HEK293 (cell line): ENCODE measurements around the gene EIF5A.

Experiments
- CTCF ChIA-PET: fragments of 350-600 bp; formaldehyde crosslinking; extraction: SDS; loops from one replicate; lab custom pipeline; 2021; ENCODE audit warnings: antibody characterized with exemption; lab: Yijun Ruan, JAX
- POLR2A ChIA-PET: fragments of 300-600 bp; formaldehyde crosslinking; extraction: SDS; loops from one replicate; lab custom pipeline; 2020; ENCODE audit warnings: antibody characterized with exemption, inconsistent platforms; lab: Yijun Ruan, JAX
- H3K27ac ChIP-seq: fragments of 200-500 bp; sonication (Bioruptor generic); 2 replicates; pipeline ENCODE4 v1.5.1; 2014; ENCODE audit warnings: low read depth, low read length, control low read depth, inconsistent platforms; ENCODE audit errors: extremely low read depth
- H3K36me3 ChIP-seq, 2 experiments: fragments of 200-500 bp in 1 of 2; sonication (Bioruptor generic) in 1 of 2; 1 replicate in 1 of 2; 2 replicates in 1 of 2; pipeline ENCODE4 v1.5.1; 2014 to 2017; ENCODE audit warnings: inconsistent platforms in 2 of 2, low read length in 2 of 2; ENCODE audit not compliant: control insufficient read depth in 2 of 2, insufficient read depth in 1 of 2
- H3K4me1 ChIP-seq: fragments of 200-500 bp; sonication (Bioruptor generic); 2 replicates; pipeline ENCODE4 v1.5.1; 2014; ENCODE audit warnings: mild to moderate bottlenecking, low read length, inconsistent platforms; ENCODE audit not compliant: control insufficient read depth, insufficient read depth
- H3K4me3 ChIP-seq: 2 replicates; pipeline ENCODE4 v1.5.1; 2011; ENCODE audit warnings: low read depth, mild to moderate bottlenecking, control low read depth, low read length, moderate library complexity
- H3K9me3 ChIP-seq: fragments of 200-500 bp; sonication (Bioruptor generic); 2 replicates; pipeline ENCODE4 v1.5.1; 2014; ENCODE audit warnings: low read depth, low read length, inconsistent platforms; ENCODE audit not compliant: control insufficient read depth, insufficient read depth
- BCL11B ChIP-seq: fragments of 450-650 bp; formaldehyde crosslinking; IDR thresholded peaks from 2 replicates; pipeline ENCODE4 v1.5.1; 2016; ENCODE audit warnings: low read depth, missing biosample characterization, missing genetic modification characterization
- HOXC10 ChIP-seq: sonication (generic); formaldehyde crosslinking; IDR thresholded peaks from 2 replicates; pipeline ENCODE4 v1.8.1; 2023; ENCODE audit warnings: mild to moderate bottlenecking, missing genetic modification reagents
- KLF7 ChIP-seq: fragments of 450-650 bp; formaldehyde crosslinking; IDR thresholded peaks from 2 replicates; pipeline ENCODE4 v1.5.1; 2016; ENCODE audit warnings: missing biosample characterization, missing genetic modification characterization, borderline replicate concordance
- PRDM2 ChIP-seq: fragments of 450-650 bp; formaldehyde crosslinking; IDR thresholded peaks from 2 replicates; pipeline ENCODE4 v1.5.1; 2016; ENCODE audit warnings: missing biosample characterization, missing genetic modification characterization, borderline replicate concordance
- SALL2 ChIP-seq: fragments of 450-650 bp; formaldehyde crosslinking; IDR thresholded peaks from 2 replicates; pipeline ENCODE4 v1.5.0; 2017; ENCODE audit warnings: missing biosample characterization, mild to moderate bottlenecking, missing genetic modification characterization, borderline replicate concordance
- SP2 ChIP-seq: fragments of 450-650 bp; formaldehyde crosslinking; IDR thresholded peaks from 2 replicates; pipeline ENCODE4 v1.5.1; 2016; ENCODE audit warnings: missing biosample characterization, missing genetic modification characterization
- WT1 ChIP-seq: fragments of 450-650 bp; formaldehyde crosslinking; IDR thresholded peaks from 2 replicates; pipeline ENCODE4 v1.5.1; 2016; ENCODE audit warnings: missing biosample characterization, missing genetic modification characterization
- ZBTB48 ChIP-seq: fragments of 450-650 bp; formaldehyde crosslinking; IDR thresholded peaks from 2 replicates; pipeline ENCODE4 v1.5.1; 2016; ENCODE audit warnings: missing biosample characterization, missing genetic modification characterization
- ZBTB7A ChIP-seq: fragments of 450-650 bp; formaldehyde crosslinking; IDR thresholded peaks from 2 replicates; pipeline ENCODE4 v1.5.1; 2016; ENCODE audit warnings: low read depth, missing biosample characterization, missing genetic modification characterization
- ZNF10 ChIP-seq: fragments of 450-650 bp; formaldehyde crosslinking; IDR thresholded peaks from 2 replicates; pipeline ENCODE4 v1.5.1; 2017; ENCODE audit warnings: missing biosample characterization, missing genetic modification characterization
- ZNF404 ChIP-seq: fragments of 450-650 bp; formaldehyde crosslinking; IDR thresholded peaks from 2 replicates; pipeline ENCODE4 v1.5.1; 2017; ENCODE audit warnings: missing biosample characterization, missing genetic modification characterization
- ZNF433 ChIP-seq: fragments of 450-650 bp; formaldehyde crosslinking; IDR thresholded peaks from 2 replicates; pipeline ENCODE4 v1.5.1; 2016; ENCODE audit warnings: missing biosample characterization, missing genetic modification characterization, low read depth
- ZNF626 ChIP-seq: fragments of 450-650 bp; sonication (Bioruptor Pico); formaldehyde crosslinking; IDR thresholded peaks from 2 replicates; pipeline ENCODE4 v1.5.1; 2018; ENCODE audit warnings: missing biosample characterization, missing genetic modification characterization, inconsistent platforms
- ZNF629 ChIP-seq: fragments of 450-650 bp; formaldehyde crosslinking; IDR thresholded peaks from 2 replicates; pipeline ENCODE4 v1.5.1; 2017; ENCODE audit warnings: missing biosample characterization, missing genetic modification characterization
- ZNF785 ChIP-seq: fragments of 450-650 bp; formaldehyde crosslinking; IDR thresholded peaks from 2 replicates; pipeline ENCODE4 v1.5.1; 2016; ENCODE audit warnings: missing biosample characterization, missing genetic modification characterization
- ZNF830 ChIP-seq: fragments of 450-650 bp; IDR thresholded peaks from 2 replicates; pipeline ENCODE4 v1.5.0; 2018; ENCODE audit warnings: missing biosample characterization, missing genetic modification characterization, low read depth, mild to moderate bottlenecking, moderate library complexity
- TF ChIP-seq, protein P1 (sequence below): fragments of 450-650 bp; formaldehyde crosslinking; IDR thresholded peaks from 2 replicates; pipeline ENCODE4 v1.5.1; 2016; ENCODE audit warnings: missing biosample characterization, missing genetic modification characterization

Gene EIF5A

GRCh38 chr17:7315570-7316235 is 8.3 kb downstream of the EIF5A start (continued):
- TF ChIP-seq BCL11B (tag by site-specific recombination) (no peak), ZNF10 (tag by site-specific recombination) (no peak; the same call in 1 of the 2 replicates), HOXC10 (CRISPR knock-in tag) (no peak), ZNF629 (tag by site-specific recombination) (0 out of 2 replicates have a peak, but pooled peaks have one; percentile 26), ZNF626 (tag by site-specific recombination) (no peak), PRDM2 (tag by site-specific recombination) (no peak), ZNF830 (tag by site-specific recombination) (no peak), WT1 (no peak), ZNF785 (tag by site-specific recombination) (no peak), ZBTB7A (tag by site-specific recombination) (no peak)

DNA sequence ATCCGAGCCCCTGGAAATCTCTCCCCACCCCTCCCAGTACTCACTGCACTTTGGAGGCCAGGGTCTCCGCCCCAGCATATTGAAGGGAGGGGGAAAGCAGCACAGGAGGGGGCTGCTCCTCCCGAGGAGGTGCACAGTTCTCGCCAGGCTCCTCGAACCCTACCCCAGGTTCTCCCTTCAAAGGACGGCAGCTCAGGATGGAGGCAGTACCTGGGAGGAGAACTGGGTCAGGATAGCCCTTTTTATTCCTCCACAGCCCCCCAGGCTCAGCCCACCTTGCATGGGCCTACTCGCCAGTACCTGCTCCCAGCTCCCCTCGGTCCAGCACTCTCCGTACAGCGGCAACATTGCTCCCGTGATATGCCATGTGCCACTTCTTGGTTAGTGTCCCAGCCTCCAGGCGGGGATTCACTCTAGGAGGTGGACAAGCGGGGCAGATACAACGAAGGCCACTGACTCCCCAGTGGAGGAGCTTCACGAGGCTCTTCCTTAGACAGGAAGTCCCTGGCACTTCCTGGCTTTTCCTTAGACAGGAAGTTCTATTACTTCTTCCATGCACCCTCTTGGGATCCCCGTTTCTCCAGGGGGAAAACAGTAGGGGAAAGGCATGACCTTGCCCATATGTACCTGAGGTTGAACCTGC is 9.9 kb downstream of the EIF5A start:
- POLR2A ChIA-PET, result interaction anchor here (0.6 to 2.0 kb wide), 3 partner anchors 8 to 517 kb away, joined by 3 to 13 read pairs (median 4); partner anchors contain the start of genes KDM6B and NEURL4

More for the DNA sequence above, 9.9 kb downstream of the EIF5A start:
- TF ChIP-seq ZNF404 (tag by site-specific recombination) (no peak), SALL2 (tag by site-specific recombination) (no peak), ZBTB48 (tag by site-specific recombination) (no peak), ZNF433 (tag by site-specific recombination) (no peak), KLF7 (no peak), SP2 (tag by site-specific recombination) (0 out of 2 replicates have a peak, but pooled peaks have one; percentile 12)
- TF ChIP-seq, protein P1, sequence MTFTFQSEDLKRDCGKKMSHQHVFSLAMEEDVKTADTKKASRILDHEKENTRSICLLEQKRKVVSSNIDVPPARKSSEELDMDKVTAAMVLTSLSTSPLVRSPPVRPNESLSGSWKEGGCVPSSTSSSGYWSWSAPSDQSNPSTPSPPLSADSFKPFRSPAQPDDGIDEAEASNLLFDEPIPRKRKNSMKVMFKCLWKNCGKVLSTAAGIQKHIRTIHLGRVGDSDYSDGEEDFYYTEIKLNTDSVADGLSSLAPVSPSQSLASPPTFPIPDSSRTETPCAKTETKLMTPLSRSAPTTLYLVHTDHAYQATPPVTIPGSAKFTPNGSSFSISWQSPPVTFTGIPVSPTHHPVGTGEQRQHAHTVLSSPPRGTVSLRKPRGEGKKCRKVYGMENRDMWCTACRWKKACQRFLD (tag by site-specific recombination), result no peak
- Histone ChIP-seq H3K36me3 (peaks cover 31 to 77% of the 10 kb centered on the region in 2 experiments), H3K9me3 (no peaks in the 10 kb centered on the region), H3K4me1 (peaks cover 6% of the 10 kb centered on the region; the same call in 1 of the 2 replicates), H3K27ac (no peak overlapping the region), H3K4me3 (no peak overlapping the region)
- CTCF ChIA-PET, result interaction anchor here (0.8 to 1.5 kb wide), 4 partner anchors 9 to 270 kb away, joined by 3 to 6 read pairs (median 4); partner anchors contain the start of gene SLC2A4
